HG03025 (cell line): Measurements from ENCODE around the gene TENM4.
"Not testable (repeated sequence)": the region's sequence is repeated elsewhere in the genome, so short reads cannot be mapped to it uniquely, and the experiment has no call there.

ENCODE experiments used
- ATAC-seq: cut with Tn5 transposase; IDR thresholded peaks from one replicate; pipeline ENCODE4 v1.9.1; 2021; ENCODE audit warnings: mild to moderate bottlenecking, moderate library complexity; ENCODE audit not compliant: unreplicated experiment, low FRiP score

The TENM4 gene

DNA sequence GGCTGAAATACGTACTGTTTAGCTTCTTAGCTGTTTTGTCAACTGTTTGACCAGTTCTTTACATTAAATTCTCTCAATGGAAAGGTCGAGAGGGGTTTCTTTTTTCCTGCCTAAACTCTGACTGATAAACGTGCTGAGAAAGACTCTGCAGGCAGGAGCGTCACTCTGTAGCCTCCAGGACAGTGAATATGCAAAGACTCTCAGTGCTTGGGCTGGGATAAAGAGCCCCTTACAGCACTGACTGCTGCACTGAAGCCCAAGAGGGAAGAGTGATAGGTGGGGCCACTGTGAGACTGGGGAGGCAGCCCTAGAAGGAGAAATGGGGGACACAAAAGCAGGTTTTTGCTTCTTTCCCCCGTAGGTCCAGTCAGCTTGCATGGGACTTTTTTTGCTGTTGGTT, 213.5 kb downstream of the TENM4 start:
- ATAC-seq, result no peak

GRCh38 chr11:79226126-79226525, 214.7 kb downstream of the TENM4 start:
- no peak for ATAC-seq

DNA sequence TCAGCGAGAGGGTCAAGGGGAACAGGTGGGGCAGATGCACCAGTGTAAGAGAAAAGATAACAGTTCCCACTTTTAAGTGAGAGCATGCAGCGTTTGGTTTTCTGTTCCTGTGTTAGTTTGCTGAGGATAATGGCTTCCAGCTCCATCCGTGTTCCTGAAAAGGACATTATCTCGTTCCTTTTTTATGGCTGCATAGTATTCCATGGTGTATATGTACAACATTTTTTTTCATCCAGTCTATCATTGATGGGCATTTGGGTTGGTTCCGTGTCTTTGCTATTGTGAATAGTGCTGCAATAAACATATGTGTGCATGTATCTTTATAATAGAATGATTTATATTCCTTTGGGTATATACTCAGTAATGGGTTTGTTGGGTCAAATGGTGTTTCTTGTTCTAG, 218.7 kb downstream of the TENM4 start:
- ATAC-seq, result not testable (repeated sequence)

DNA sequence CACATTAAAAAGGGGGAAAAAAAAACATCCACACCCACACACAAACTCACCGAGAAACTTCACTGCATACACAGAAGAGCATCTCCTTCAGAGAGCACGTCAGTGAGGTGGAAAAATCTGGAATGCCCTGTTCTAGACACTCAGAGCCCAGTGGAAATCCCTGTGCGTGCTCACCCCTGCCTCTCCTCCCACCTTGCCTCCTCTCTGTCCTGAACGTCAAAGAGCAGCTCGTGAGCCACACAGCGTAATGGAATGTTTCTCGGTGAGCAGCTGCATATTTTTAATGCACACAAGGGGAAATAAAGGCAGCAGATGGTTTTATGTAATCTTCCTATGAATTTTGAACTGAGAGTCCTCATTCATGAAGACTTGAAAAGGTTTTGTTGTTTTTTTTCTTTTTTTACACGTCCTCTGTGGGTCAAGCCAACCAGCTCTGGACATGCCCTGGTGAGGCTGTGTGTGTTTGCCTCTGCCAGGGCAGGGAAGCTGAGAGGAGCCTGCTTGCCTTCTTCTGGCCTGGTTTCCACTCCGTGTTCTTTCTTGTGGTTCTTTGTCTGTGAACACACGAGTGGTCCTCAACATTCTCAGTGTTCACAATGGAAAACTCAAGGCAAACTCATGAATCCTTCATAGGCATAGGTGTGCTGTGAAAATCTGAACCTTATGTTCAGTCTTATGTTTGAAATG, 219.2 kb downstream of the TENM4 start:
- no peak for ATAC-seq

GRCh38 chr11:79220171-79220570, 220.7 kb downstream of the TENM4 start:
- no peak for ATAC-seq

DNA sequence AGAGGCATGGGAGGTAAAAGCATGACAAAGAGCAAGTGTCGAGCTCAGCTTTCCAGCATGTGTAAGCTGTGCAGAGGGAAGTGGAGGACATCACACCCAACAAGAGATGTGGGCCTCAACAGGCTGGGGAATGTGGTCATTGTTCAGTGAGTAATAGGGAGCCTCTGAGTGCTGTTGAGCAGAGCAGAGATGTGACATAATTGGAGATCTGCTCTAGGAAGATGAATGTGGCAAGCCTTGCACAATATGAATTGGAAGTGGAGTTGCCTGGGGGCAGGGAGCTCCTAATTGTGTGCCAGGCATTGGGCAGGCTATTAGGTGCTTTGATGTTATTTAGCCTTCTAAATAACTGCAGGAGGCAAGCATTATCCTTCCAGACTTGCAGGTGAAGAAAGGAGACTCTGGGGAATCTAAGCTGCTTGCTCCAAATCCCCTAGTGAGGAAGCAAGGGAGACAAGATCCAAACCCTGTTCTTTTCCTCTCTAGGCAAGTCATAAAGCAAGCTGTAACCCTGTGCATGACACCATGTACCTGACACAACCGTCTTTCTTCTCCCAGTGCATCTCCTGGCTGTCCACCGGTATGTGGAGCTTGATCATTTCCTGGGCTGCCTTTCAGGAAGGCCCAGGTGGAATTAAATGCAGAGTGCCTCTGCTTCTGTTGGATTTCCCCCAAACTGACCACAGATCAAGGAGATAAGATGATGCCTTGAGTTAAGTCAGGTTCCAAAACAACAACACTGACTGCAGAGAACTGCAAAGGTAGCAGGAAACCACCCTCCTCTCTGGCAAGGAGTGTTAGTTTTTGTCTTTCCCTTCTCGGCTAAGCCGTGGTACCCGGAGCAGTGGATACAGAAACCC, 221.4 kb downstream of the TENM4 start:
- ATAC-seq, result no peak

DNA sequence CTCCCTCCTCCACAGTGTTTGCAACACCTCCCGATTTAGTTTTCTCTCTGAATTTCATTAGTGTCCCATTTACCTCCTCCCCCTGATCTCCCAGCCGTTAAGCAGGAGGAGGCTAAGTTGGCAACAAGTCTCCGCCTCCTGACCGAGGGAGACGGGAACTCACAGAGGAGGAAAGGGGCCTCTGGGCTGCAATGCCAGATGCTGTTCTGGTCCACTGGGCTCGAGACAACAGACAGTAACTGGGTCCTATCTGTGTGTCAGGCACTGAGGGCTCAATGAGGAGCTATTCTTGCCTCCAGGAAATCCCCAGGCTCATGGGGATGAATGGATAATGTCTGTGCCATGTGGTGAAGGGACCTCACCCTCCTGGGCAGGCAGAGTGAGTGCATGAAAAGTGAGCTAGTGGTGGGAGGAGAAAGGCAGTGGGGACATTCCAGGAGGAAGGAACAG, 228.1 kb downstream of the TENM4 start:
- ATAC-seq, result no peak

DNA sequence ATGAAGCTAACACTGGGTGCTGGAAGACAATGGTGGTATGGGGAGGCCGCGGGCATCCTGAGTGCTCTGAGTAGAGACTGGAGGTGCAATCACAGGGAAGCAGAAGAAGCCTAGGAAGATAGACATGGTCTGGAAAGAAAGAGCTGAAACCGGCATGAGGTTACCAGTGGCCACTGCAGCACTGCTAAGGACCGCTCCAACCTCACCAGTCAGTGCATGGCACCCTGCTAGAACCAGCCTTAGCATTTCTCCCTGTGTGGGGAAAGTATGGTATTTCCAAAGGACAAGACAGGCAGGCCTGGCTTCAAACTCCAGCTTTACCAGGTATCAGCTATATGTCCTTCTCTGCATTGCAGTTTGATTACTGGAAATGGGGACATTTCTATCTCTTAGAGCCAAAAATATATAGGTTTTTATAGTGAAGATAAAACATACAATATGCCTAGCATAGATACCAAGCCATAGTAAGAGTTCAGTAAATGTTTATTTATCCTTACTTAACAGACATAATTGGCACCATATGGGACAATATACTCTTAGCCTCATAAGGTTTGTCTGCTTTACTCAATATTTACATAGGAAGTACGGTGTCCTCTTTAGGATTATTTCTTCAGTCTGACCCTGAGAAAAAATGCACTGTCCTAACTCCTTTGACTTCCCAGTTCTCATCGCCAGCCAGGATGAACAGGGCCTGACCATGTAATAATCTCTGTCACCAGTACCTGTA, 231.1 kb downstream of the TENM4 start:
- ATAC-seq, result no peak

- ATAC-seq, result no peak
These were observed 232.7 kb downstream of the TENM4 start for GRCh38 chr11:79208126-79208525.

DNA sequence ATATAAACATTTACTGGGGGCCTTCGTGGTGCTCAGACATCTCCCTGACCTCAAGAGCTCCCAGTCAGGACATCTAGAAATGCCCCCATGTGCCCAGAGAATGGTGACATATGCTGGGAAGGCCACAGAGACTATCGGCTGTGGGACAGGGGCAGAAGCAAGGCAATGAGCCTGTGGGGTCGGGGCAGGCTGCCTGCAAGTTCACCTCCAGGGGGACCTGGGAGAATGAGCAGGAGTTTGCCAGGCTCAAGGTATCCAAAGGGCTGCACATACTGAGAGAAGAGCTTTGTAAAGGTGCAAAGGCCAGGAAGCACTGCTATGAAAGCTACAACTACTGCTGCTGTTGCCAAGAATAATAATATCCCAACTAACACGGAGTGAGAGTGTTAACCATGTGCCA, 233.9 kb downstream of the TENM4 start:
- ATAC-seq, result no peak

DNA sequence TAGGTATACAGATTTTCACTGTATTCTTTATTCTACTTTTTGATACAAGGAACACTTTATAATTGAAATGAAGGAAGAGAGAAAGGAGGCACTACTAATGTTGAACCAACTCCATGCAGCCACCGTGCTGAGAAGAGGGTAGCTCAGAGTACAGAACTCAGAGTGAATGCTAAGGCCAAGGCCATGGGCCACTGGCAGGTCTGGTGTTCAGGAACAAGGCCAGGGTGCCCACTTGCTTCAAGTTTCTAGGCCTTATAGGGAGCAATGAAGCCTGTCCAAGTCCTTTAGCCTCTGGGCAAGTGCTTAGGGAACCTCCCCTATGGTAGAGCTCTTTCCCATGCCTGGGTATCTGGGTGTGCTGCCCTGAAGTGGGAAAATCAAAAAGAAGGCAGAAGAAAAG, 235.0 kb downstream of the TENM4 start:
- no peak for ATAC-seq

- no peak for ATAC-seq
These were observed 239.0 kb downstream of the TENM4 start for GRCh38 chr11:79201677-79202347.

- ATAC-seq, result no peak
These were observed 240.3 kb downstream of the TENM4 start for GRCh38 chr11:79200398-79201070.

GRCh38 chr11:79199729-79200354, 241.0 kb downstream of the TENM4 start:
- ATAC-seq, result no peak

GRCh38 chr11:79198898-79199250, 242.0 kb downstream of the TENM4 start:
- no peak for ATAC-seq

DNA sequence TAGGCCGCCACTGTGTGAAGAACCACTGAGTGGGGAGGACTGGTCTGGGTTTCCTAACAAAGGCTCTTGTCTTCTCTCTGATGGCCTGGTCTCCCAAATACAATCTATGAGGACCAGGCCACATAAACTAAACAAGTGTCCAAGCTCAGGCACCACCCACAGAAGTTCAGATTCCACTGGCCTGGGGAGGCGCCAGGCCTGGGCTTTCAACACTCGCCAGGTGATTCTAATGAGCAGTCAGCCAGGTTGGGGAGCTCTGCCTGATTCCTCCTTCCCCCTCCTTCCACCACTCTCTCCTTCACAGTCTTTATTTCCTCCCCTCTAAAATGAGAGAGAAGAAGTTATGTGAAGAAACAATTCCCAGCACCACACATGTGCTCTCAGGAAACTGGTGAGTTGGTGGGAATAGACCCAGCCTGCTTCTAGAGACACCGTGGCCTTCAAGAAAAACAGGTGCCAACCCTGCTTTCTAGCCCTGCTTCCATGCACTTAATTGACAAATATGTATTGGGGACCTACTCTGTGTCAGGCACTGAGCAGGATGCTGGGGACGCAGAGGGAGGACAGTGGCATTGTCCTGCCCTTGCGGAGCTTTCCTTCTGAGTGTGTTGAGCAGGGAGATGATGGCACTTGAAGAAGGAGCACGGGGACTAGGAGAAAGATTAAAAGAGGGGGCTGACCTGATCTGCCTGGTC, 242.5 kb downstream of the TENM4 start:
- ATAC-seq, result no peak

GRCh38 chr11:79196950-79197349, 243.9 kb downstream of the TENM4 start:
- ATAC-seq, result no peak

DNA sequence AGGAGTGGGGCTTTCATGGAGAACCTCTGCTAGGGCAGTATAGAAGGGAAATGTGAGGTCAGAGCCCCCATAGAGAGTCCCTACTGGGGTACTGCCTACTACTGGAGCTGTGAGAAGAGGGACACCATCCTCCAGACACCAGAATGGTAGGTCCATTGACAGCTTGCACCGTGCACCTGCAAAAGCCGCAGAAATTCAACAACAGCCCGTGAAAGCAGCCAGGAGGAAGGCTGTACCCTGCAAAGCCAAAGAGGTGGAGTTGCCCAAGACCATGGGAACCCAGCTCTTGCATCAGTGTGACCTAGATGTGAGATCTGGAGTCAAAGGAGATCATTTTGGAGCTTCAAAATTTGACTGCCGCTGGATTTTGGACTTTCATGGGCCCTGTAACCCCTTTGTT, 245.6 kb downstream of the TENM4 start:
- ATAC-seq, result no peak

DNA sequence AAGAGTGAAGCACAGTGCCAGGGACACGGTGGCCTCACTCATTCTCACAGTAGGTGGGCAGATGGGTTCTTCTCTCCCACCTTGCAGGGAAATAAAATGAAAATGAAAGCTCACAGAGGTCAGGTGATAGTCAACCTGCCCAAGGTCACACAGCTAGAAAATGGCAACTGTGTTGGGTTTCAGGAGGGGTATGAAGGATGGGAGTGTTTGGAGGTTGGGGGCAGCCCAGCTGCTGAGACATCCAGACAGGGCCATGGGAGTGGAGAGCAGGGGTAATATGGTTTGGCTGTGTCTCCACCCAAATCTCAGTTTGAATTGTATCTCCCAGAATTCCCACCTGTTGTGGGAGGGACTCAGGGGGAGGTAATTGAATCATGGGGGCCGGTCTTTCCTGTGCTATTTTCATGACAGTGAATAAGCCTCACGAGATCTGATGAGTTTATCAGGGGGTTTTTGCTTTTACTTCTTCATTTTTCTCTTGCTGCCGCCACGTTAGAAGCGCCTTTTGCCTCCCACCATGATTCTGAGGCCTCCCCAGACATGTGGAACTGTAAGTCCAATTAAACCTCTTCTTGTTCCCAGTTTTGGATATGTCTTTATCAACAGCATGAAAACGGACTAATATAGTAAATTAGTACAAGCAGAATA, 247.0 kb downstream of the TENM4 start:
- ATAC-seq, result no peak
